ENCODE measurements around the gene EPS15. TPM values are rescaled to one million over a fixed set of nuclear protein-coding genes. Genes with fewer than 3 reads are reported as not detected.

EPS15 gene
- total RNA-seq, result 18.4 and 22.1 TPM in 2 replicates

GRCh38 chr1:51519048-51519864 is at the start of gene EPS15:
Gene EPS15, minus strand, starts transcription at chr1:51519266. Its CDS starts 35 bp downstream, at chr1:51519231.

GRCh38 chr1:51330331-51331201 is 188.5 kb downstream of the EPS15 start, which contains the start of gene TTC39A:
Gene TTC39A, minus strand, starts transcription at chr1:51330562. Its CDS starts 85 bp downstream, at chr1:51330477.

Other genes with a start within 250 kb of the EPS15 start
- 1.3 and 20.8 TPM in 2 replicates for gene TTC39A, start 188.7 kb downstream of the EPS15 start, total RNA-seq
- gene OSBPL9, start 97.8 kb upstream of the EPS15 start, total RNA-seq, result 61.6 and 65.5 TPM in 2 replicates

All from mesangial cell (primary cell).